GM18867 (cell line): ENCODE measurements around the gene DLX2.
"Not testable (repeated sequence)": the region's sequence is repeated elsewhere in the genome, so short reads cannot be mapped to it uniquely, and the experiment has no call there.

Experiments used
- ATAC-seq: cut with Tn5 transposase; IDR thresholded peaks from one replicate; pipeline ENCODE4 v1.9.1; 2021; ENCODE audit warnings: mild to moderate bottlenecking, moderate library complexity; ENCODE audit not compliant: unreplicated experiment

Gene DLX2

DNA sequence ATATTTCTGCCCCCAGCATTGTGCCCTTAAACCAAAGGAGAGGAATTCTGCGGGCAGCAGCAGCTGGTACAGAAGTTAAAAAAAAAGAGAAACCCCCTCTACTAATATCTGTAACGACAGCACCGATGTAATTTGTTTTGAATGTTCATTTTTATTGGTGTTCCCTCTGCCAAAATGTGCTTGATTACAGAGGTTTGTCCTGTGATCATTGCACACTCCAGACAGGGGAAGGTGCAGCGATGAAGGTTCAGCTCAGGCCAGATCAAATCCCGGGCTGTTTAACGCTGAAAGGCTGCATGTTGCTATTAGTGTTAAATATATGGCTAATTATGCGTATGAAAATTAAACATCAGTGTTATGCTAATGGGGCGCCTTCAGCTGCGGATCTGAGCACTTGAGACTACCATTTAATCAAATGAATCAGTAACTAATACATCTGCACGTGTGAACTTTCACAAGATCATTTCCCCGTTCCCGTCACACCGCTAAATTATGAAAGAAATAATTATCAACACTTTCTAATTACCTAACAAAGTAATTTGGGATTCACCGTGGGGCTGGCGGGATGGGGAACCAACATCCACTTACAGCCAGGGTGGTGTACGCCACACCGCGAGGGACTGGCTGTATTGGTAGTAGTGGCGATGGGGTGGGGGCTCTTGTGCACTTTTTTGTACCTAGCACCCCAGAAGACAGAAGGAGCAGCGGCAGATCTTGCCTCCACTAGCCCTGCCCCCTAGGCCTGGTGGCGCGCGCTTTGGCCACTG, 18.9 kb downstream of the DLX2 start:
- ATAC-seq: no peak

DNA sequence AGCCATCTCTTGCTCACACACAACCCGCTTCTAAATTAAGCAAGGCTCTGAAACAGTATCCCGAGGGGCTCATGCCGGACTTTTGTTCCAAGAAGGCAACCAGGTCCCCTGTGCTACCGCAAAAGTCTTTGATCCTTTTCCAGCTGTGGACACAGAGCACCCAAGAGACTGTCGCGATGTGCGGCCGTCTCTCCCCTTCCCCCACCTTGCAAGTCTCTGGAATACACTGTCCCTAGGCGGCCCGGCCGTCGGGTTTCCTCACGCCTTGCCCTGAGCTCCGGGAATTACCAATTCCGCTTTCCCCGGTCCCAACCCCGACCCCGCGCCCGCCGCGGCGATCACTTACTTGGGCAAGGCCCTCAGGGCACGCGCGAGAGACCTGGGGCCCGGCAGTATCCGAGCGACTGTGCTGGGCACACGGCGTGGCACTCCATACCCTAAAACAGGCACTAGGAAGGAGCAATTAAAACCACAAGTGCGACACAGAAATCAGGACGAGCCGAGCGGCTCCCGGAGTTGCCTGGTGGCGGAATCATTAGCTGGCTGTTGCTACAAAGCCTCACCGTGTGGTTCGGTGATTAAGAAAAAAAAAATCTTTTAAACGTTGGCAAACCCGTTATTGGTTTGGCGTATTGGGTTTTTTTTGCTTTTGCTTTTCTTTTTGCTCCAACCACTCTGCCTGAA, 19.6 kb downstream of the DLX2 start:
- no peak for ATAC-seq

DNA sequence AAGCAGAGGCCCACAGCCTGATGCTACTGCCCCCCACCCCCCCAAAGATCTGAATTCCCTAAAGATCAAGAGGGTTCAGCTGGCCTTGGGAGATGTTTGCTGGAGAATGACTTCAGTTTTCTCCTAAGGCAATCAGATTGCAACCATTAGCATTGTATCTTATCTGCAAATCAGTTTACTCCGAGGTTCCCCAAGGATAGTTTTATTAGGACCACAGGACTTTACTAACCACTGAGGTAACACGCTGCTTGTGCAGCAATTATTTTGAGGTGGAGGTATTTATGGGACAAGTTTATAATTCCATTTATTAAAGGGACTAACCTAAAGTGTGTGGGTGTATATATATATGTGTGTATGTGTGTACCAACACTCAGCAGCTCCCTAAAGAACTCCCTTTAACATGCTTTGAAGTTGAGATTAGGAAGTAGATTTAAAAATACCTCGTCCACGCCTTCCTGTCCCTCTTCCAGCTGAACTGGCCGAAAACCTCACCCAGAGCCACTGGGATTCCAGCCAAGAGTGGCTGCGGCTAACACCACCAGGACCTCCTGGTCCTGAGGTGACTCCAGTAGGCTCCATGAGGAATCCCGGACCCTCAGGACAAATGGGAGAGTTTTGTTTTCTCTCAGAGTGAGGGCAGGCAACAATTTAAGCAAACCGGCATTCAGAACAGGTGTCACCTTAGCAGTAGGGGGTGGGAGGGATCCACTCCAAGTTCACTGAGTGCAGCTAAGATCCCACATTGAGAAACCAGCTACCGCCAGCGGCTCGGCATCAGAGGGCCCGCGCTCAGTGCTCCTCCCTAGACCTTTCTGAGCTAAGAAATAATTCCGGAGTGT, 20.4 kb downstream of the DLX2 start:
- ATAC-seq: no peak

DNA sequence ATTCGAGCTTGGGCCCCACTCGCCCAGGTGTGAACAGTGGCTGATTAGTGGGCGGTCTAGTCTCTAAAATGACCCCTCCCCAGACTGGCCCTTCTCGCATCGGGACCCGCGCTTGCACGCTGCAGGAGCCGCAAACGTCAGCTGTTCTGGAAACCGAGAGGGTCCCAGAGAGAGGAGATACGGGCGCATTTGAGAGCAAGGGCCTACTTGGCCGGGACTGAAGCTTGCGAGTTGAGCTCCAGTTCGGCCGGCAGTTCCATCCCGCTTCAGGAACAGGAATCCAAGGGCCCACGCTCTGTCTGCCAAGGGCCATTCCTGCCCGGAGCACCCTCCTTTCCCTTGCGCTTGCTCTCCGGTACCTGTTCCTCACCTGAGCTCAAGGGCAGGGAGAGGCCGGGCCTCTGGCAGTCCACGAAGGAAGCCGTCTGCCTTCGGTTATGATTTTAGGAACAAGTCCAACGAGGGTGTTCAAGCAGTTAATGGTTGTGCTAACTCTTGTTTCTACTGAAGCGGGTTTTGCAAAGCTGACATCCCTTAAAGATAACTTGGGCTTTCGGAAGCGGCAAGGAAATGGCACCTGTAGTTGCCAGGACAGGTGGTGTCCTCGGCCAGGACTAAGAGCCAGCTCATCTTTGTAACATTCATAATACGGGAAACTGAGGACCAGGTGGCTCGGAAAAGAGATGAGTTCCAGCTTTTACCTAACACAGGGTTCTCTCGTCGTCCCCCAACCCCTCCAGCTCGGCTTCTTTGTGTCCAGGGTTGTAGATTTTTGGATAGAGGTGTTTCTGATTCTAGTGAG, 21.3 kb downstream of the DLX2 start:
- no peak for ATAC-seq

DNA sequence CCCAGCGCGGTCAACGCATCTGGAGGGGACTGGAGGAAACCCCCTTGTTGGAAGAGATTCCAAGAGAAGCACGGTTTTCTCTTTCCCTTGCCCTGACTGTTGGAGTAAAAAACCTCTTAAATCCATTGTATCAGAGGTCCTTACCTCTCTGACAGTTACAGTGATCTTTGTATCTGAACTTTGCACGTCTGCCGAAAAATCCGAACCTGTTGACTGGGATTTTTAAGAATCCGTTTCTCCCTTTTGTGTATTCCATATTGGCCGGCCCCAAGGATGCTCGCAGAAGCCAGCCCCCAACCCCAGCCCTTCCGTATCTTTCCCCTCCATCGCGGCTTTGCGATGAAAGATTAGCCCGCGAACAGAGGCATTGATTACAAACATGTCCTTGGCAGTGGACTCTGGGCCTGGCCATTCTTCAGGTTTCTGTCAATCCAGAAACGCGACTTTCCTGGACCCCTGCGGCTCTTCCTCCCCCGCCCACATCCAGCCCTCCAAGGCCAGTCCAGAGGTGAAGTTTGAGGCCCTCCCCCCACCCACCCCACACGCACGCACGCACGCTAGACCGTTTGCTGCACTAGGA, 22.0 kb downstream of the DLX2 start:
- ATAC-seq: no peak

- no peak for ATAC-seq
Observed at GRCh38 chr2:172079838-172080640, 22.7 kb downstream of the DLX2 start.

GRCh38 chr2:172079416-172079815, 23.3 kb downstream of the DLX2 start:
- ATAC-seq: no peak

GRCh38 chr2:172074254-172074653, 28.4 kb downstream of the DLX2 start:
- no peak for ATAC-seq

- ATAC-seq: no peak
Observed at GRCh38 chr2:172073518-172073917, 29.2 kb downstream of the DLX2 start.

GRCh38 chr2:172072706-172073105, 30.0 kb downstream of the DLX2 start:
- ATAC-seq: no peak

DNA sequence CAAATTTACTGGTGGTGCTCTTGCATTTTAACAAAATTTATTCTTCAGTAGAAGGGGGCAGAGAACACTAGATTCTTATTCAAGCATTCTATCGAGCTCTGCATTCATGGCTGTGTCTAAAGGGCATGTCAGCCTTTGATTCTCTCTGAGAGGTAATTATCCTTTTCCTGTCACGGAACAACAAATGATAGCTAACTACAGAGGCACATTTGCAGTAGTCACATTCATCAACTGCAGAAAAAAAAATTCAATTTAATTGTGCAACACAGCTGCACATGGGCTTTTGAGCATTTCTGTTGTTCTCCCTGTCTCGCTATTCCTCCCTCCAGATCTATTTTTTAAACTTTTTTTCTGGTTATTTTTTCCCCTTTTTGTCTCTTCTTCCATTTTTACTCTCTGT, 30.4 kb downstream of the DLX2 start:
- no peak for ATAC-seq

DNA sequence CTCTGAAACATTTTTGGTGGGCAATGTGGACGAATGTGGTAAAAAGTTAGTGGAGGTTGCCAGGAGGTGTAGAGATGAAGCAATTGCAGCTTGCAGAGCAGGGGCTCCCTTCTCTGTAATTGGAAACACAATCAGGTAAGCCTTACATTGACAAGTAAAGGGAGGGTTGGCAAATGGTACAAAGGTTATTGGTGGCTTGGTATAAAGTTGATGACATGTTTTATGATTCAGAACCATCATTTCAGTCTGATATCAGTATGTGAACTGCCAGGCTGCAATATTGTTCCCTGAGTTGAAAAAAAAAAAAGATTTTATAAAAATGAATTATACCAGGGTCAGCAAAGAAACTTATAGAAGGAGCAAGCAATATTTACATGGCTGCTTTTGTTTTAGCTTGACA, 31.8 kb downstream of the DLX2 start:
- ATAC-seq: no peak

- not testable (repeated sequence) for ATAC-seq
Observed at GRCh38 chr2:172067905-172068304, 34.8 kb downstream of the DLX2 start.

GRCh38 chr2:172066394-172066886, 36.3 kb downstream of the DLX2 start:
- ATAC-seq: no peak

- no peak for ATAC-seq
Observed at GRCh38 chr2:172065111-172065510, 37.6 kb downstream of the DLX2 start.

GRCh38 chr2:172063446-172063845, 39.3 kb downstream of the DLX2 start:
- no peak for ATAC-seq

- ATAC-seq: no peak
Observed at GRCh38 chr2:172062402-172063004, 40.2 kb downstream of the DLX2 start.

DNA sequence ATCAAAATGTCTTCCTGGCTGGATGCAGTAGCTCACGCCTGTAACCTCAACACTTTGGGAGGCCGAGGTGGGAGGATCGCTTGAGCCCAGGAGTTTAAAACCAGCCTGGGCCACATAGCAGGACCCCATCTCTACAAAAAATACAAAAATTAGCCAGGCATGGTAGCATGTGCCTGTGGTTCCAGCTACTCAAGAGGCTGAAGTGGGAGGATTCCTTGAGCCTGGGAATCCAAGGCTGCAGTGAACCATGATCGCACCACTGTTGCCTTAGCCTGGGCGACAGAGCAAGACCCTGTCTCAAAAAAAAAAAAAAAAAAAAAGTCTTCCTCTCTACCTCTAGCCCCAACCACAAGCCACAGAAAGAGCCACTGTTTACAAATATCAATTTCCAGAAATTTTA, 42.6 kb downstream of the DLX2 start:
- not testable (repeated sequence) for ATAC-seq

DNA sequence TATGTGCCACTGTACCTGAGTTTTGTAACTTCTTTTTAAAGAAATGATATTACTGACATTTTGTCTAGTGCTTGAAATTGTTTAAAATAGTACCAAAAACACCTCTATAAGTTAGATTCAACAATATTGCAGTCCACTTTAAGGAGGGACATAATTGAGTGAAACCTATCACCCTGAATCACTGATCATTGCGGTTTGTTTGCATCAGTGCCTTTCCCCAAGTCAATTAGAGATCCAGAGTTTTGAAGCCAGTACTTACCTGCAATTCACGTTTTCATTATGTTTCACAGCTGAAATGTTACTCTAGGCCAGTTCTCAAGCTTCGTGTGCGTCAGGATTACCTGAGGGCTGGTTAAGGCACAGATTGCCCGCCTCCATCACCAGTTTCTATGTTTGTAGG, 44.0 kb downstream of the DLX2 start:
- no peak for ATAC-seq
